Measurements from ENCODE around the gene DNAJA1.

The DNAJA1 gene

DNA sequence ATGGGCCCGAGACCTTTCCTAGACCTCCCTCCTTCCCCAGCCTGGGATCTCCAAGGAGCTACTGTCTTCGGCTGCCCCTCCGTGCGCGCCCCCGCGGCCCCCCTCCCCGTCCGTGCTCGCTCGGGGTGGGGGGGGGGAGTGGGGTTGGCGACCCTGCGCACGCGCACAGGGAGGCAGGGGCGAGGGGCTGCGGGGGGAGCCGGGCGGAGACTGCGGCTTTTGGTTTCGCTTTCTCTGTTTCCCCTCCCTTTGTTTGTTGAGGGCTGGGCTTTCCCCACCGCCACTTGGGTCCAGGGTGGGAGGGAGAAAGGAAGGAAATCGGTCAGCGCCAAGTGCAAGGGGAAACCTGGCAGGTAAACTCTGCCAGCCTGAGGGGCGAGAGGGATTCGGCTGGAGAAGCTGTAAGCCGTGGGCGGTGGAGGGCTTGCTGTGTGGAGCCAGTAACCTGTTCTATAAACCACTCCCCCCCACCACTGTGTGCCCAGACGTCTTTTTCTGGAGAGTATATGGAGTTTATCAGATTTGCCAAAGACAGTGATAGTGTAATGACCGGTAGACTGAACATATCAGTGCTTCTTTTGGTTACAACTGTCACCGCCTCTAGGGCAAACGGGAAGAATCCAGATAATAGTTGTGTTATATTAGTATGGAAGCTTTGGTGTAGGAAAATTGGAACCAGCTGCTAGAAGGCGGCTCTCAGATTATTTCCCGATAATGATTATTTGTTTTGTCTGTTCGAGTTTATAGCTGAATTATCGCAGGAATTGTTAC, 684 bp downstream of the DNAJA1 start:
- H3K4me3 ChIP-seq (ENCODE audit: low read depth, low read length) = peak overlapping the region; percentile 94

DNA sequence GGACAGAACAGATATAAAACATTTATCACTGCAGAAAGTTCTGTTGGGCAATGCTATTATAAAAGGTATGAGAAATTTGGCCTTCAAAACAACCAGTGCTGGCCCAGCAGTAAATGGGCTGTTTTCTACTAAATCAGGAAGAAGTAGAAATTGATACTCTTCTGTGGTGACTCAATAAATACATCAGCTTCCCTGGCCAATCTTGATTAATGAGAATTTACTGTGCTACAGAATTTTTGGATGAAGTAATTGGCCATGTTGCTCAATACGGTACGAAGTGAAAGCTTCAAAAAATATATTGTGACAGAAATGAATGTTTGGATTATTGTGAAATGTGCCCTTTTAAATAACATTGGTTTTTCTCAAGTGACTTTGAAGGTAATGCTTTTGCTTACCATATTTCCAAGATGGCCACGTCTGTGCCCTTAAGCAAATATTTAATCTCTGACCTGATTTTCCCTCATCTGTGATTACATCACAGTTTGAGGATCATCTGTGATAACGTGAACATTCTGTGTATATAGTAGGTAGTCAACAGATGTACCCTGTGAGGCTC, 4.2 kb downstream of the DNAJA1 start:
- H3K4me3 ChIP-seq (ENCODE audit: low read depth, low read length) = no peak overlapping the region

DNA sequence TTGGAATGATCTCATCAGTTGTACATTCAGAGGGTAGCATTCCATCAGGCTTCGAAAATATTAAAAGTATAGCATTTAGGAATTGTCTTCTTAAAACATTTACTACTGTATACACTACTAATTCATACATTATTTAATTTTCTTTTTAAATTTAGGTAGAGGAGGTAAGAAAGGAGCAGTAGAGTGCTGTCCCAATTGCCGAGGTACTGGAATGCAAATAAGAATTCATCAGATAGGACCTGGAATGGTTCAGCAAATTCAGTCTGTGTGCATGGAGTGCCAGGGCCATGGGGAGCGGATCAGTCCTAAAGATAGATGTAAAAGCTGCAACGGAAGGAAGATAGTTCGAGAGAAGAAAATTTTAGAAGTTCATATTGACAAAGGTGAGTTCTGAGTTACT, 5.2 kb downstream of the DNAJA1 start:
- H3K4me3 ChIP-seq (ENCODE audit: low read depth, low read length) = no peak overlapping the region

DNA sequence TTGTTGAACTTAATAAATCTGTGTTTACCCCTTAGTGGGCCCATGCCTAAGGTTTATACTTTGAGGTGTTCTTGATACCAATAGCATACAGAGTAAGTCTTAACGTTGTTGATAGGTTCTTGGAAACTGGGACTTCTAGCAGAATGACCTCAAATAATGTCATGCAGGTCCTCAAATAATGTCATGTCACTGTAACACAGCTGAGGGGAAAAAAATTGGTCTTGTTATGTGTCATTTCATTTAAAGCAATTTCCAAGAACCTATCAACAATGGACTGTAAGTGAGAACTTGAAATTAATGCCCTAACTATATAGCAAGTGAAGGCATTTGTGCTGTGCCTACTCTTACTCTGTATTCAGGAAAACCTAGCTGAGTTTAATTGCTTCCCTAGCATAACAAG, 7.2 kb downstream of the DNAJA1 start:
- no peak overlapping the region for H3K4me3 ChIP-seq (ENCODE audit: low read depth, low read length)

DNA sequence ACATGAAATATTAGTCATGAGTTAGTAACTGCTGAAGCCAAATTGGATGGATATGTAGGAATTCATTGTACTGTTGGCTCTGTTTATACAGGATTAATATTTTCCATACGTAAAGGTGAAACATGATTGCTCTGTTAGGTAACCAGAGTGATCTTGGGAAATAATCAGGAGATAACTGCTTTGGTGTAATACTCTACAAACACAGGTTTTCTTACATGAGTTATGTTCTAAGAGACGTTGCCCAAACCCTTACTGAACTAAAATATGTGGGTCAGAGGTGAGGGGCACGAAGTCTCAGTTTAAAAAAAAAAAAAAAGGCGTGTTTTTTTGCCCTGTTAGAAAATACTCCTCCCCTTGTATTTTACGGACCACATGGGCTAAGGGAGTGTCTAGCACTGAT, 7.8 kb downstream of the DNAJA1 start:
- no peak overlapping the region for H3K4me3 ChIP-seq (ENCODE audit: low read depth, low read length)

DNA sequence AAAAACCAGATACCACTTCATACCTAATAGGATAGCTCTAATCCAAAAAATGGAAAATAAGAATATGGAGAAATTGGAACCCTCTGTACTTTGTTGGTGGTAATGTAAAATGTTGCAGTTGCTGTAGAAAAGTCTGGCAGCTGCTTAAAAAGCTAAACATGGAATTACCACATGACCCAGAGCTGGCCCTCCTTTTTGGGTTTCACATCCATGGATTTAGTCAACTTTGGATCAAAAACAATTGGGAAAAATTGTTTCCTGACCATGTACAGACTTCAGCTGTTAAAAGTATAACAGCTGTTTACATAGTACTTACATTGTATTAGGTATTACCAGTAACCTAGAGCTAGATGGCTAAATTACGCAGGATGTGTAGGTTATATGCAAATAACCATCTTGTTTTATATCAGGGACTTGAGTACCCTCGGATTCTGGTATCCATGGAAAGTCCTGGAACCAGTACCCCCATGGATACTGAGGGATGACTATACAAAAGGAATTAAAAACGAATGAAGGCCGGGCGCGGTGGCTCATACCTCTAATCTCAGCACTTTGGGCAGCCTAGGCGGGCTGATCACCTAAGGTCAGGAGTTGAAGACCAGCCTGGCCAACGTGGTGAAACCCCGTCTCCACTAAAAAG, 15.8 kb downstream of the DNAJA1 start:
- H3K4me3 ChIP-seq (ENCODE audit: low read depth, low read length) = no peak overlapping the region

DNA sequence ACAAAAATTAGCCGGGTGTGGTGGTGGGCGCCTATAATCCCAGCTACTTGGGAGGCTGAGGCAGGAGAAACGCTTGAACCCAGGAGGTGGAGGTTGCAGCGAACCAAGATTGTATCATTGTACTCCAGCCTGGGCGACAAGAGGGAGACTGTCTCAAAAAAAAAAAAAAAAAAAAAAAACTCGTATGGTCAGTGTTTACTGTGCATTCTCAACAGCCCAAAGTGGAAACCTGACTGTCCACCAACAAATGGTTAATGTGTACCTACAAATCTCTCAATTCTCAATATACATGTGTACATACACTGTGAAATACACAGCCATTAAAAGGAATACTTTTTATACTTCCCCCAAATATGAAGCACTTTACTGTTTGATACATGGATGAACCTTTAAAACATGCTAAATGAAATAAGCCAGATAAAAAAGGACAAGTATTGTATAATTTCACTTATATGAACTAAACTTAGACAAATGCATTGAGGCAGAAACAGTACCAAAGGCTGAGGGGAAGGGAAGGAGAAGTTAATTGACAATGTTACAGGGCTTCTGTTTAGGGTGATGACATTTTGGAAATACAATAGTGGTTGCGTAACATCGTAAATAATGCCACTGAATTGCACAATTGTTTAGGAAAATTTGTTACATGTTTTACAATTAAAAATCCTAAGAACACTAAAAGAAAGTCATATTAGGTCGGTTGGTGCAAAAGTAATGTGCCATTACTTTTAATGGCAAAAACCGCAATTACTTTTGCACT, 16.5 kb downstream of the DNAJA1 start:
- no peak overlapping the region for H3K4me3 ChIP-seq (ENCODE audit: low read depth, low read length)

DNA sequence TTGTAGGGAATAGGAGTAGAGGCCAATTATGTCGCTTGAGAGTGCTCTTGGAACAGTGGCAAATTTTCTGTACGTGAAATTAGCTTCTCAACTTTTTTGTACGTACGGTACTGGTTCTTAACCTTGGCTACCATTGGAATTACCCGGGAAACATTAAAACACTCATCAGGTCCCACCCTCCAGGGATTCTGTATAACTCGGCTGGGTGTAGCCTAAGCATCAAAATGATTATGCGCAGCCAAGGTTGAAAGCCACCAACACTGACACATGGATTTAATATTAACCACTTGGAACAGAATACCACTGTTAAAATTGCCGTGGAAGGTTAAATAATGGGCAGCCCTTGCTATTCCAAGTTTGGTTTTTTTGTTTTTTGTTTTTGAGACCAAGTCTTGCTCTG, 17.4 kb downstream of the DNAJA1 start:
- no peak overlapping the region for H3K4me3 ChIP-seq (ENCODE audit: low read depth, low read length)

DNA sequence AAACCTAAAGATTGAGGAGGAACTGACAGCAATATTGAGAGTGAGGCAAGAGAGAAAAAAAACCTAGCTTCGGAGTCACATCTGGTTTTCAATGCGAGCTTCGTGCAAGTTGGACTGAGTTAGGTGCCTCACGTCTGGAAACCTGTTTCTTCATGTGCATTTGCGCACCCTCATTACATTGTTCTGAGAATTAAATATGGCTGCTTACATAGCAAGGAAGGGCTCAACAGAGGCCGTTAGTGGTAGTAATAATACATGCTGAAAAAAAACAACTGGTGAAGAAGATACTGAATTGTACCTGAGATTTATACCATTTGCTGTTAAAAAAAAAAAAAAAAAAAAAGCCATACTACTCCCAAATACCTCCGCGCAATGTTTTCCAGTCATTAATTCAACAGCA, 18.6 kb downstream of the DNAJA1 start:
- peak overlapping the region; percentile 45 for H3K4me3 ChIP-seq (ENCODE audit: low read depth, low read length)

DNA sequence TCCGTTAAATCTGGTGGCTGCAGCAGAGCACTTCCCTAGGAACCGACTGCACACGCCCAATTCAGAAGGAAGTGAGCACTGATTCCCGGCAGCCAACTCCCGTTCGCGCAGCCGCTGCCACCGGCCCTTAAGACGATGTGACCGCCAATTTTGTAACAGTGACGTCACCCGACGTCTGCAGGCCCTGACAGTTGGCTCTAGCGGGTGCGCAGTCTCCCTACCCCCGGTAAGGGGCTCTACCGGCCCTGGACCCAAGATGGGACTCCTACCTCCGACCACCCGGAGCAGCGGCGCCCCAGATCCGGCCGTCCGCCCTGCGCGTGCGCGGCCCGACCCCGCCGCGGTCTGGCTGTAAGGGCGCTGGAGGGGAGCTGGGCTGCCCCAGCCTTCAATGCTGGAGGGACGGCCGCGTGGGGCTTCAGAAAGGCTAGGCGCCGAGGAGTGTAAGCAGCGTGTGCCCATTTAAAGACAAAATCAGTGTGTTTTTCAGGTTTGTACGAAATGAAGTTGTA, 19.1 kb downstream of the DNAJA1 start:
- H3K4me3 ChIP-seq (ENCODE audit: low read depth, low read length) = peak overlapping the region; percentile 45

DNA sequence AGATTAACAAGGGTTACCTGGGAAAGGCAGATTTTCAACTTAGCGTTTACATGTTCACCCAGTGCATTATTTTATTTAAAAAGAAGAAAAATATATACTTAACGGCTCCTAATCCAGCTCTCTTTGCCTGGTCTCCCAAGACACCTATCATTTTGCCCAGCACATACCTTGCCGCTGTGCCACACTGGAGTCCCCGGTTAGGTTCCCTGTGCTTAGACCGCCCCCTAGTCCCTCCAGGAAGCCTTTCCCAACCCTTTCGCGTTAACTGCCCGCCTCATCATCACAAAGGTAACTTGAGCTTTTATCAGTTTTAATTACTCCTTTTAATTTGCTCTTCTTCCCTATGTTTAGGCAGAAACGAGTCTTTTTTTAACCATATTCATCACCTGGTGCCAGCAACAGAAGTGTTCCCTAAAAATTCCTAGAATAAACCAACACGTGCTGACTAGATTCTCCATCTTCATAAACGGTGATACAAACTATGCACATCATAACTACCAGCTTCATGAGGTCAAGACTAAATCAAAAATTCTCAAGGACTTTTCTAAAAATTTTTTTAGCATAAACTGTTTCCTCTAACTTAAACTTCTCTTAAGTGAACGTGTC, 19.7 kb downstream of the DNAJA1 start:
- peak overlapping the region; percentile 20 for H3K4me3 ChIP-seq (ENCODE audit: low read depth, low read length)

DNA sequence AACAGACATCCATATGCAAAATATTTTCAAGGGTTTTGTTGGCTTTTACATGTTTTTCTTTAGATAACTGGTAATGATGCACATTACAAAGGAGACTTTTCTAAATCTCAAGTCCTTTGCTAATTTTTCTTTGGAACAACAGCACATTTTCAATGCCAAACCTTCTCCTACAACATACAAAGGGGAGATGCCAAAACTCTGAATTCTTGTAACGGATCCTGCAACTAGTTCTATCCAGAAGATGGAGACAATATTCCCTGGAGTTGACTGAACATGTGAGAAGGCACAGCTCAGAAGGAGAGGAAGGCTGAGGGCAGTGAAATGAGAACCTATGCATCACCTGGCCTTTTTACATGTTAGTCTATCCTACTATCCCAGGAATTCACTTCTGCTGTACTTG, 21.0 kb downstream of the DNAJA1 start:
- H3K4me3 ChIP-seq (ENCODE audit: low read depth, low read length) = no peak overlapping the region

DNA sequence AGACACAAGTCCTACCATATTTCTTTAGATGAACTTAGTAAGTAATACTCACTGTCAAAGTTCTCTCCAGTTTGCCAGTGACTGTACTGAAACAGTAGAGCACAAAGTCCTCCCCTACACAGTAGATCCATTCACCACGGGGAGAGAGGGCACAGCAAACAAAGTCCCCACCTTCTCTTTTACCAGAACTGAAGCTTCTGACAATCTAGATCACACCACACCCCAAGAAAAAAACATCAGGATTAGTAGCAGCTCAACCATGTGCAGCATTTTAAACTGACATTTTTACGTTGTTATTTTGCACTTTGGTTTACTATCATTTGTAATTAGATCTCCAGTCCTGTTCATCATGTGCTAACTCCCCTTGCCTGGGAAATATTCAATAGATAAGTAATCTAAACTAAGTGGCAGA, 23.0 kb downstream of the DNAJA1 start:
- H3K4me3 ChIP-seq (ENCODE audit: low read depth, low read length) = no peak overlapping the region

DNA sequence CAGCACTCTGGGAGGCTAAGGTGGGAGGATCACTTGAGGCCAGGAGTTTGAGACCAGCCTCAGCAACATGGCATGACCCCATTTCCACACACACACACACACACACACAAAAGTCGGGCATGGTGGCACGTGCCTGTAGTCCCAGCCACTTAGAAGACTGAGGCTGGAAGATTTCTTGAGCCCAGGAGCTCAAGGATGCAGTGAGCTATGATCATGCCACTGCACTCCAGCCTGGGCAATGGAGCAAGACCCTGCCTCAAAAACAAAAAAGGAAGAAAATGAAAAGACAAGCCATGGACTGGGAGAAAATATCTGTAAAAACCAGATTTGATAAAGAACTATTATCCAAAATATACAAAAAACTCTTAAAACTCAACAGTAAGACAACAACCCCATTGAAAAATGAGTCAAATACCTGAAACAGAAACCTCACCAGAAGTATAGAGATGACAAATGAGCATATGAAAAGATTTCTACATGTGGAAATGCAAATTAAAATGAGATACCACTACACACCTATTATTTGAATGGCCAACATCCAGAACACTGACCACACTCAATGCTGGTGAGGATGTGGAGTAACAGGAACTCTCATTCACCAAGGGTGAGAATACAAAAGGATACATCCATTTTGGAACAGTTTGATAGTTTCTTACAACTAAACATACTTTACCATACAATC, 24.7 kb downstream of the DNAJA1 start:
- no peak overlapping the region for H3K4me3 ChIP-seq (ENCODE audit: low read depth, low read length)

DNA sequence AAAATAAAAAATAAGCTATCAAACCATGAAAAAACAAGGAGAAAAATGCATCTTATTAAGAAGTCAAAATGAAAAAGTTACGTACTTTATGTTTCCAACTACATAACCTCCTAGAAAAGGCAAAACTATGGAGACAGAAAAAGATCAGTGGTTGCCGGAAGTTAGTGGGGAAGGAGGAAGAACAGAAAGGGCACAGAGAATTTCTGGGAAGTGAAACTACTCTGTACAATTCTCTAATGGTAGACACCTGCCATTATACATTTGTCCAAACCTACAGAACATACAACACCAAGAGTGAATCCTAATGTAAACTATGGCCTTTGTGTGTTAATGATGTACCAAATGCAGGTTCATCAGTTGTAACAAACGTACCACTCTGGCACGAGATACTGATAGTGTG, 26.1 kb downstream of the DNAJA1 start:
- no peak overlapping the region for H3K4me3 ChIP-seq (ENCODE audit: low read depth, low read length)

DNA sequence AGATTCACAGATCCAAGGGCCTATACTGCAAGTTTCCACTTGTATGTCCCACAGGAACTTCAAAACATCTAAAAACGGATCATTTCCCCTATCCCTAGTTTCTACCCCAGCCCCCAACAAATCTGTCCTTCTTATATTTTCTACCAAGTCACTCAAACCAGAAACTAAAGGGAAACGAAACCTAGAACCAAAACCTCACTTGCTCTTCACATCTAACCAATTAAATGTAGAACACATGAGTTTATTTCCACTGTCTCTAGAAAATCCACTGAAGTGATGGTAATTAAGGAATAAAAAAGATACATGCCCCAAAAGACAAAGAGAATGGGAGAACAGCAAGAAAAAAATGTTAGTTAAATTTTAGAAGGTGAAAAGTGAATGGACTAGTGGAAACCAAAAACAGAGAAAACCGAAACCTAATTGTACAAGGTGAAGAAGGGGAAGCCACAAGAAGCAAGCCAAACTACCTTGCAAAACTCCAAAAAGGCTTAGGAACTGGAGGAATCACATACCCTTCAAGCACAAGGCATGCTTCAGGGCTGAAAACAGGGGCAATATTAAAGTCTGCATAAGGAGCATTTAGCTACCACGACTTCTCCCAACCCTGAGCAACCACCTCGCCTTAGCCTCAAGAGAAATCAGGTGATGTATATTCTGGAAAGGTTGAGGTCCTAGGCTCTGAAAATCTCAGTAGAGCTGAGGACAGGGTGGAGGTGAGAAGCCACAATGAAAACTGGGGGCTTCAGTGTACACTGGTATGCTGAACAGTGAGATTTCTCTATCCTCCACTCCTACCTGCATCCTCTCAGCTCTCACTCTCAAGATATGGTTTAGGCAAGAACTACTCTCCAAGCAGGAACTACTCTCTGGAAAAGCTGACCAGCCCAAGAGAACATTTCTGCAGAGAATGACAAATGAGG, 40.3 kb downstream of the DNAJA1 start:
- no peak overlapping the region for H3K4me3 ChIP-seq (ENCODE audit: low read depth, low read length)

DNA sequence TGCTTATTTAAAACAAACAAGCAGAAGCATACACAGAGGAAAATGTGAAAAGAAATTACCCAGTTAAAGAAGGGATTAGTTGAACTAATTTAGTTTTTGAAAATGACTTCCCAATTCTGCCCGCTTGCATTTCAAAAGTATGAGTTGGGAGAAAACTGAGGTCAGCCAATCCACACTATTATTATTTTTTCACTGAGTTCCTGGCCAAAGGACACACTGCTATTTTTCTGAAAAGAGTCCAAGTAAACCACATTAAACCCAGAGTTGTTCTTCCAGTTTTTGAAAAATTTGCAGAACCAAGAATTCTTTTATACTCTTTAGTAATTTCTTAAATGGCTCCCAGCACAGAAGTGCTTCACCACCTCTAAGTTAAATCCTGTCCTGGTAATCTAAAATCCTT, 43.9 kb downstream of the DNAJA1 start:
- no peak overlapping the region for H3K4me3 ChIP-seq (ENCODE audit: low read depth, low read length)

DNA sequence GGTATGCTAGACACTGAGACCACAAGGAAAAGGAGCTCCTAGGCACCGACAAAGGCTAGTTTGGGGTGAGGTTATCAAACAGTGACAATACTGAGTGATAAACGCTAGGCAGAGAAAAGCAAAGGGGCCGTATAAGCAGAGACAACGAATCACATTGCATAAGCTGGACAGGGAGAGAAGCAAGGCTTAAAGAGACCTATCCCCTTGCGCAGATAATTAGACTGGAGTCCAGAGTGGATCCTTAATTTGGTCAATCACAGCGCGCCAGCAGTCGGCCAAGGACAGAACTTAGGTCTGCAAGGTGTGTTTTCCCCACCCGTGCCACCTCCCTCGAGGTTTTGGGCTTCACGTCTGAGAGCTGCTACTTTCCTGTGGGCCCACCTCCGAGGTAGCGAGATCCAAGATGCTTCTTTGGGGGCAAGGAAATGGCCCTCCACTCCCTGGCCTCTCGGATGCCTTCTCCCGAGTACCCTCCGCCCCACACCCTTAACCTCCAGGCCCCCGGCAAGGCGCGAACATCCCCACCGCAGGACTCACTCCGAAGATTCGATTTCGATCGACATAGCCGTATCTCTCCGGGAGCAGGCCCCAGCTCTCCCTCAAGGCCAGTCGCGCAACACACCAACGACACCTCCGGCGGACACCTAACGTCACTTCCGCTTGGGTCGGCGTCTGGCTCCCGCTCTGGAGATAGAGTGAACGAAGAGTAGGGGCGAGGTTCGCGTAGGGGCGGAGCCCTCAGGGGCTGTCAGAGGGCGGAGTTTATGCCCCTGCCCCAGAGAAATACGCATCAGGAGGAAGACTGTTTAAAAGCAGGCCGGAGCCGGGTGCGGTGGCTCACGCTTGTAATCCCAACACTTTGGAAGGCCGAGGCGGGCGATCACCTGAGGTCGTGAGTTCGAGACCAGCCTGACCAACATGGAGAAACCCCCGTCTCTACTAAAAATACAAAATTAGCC, 51.3 kb downstream of the DNAJA1 start, which contains the start of gene SMU1:
SMU1 (minus strand) TSS at position 629 of the 959 bp plus-strand sequence; CDS start at position 563, 66 bp downstream.
- peak within 1 kb of the TSS; percentile 95 for H3K4me3 ChIP-seq (ENCODE audit: low read depth, low read length)

Data from iPS-11a (cell line).